NCI-H1930 (cell line): Measurements from ENCODE around the gene BLACAT1.
"Not testable (repeated sequence)": the region's sequence is repeated elsewhere in the genome, so short reads cannot be mapped to it uniquely, and the experiment has no call there.

ENCODE experiments used
- DNase-seq, 2 experiments: peaks; one replicate each; lab custom pipeline; 2025; lab: John Stamatoyannopoulos, UW

The BLACAT1 gene

DNA sequence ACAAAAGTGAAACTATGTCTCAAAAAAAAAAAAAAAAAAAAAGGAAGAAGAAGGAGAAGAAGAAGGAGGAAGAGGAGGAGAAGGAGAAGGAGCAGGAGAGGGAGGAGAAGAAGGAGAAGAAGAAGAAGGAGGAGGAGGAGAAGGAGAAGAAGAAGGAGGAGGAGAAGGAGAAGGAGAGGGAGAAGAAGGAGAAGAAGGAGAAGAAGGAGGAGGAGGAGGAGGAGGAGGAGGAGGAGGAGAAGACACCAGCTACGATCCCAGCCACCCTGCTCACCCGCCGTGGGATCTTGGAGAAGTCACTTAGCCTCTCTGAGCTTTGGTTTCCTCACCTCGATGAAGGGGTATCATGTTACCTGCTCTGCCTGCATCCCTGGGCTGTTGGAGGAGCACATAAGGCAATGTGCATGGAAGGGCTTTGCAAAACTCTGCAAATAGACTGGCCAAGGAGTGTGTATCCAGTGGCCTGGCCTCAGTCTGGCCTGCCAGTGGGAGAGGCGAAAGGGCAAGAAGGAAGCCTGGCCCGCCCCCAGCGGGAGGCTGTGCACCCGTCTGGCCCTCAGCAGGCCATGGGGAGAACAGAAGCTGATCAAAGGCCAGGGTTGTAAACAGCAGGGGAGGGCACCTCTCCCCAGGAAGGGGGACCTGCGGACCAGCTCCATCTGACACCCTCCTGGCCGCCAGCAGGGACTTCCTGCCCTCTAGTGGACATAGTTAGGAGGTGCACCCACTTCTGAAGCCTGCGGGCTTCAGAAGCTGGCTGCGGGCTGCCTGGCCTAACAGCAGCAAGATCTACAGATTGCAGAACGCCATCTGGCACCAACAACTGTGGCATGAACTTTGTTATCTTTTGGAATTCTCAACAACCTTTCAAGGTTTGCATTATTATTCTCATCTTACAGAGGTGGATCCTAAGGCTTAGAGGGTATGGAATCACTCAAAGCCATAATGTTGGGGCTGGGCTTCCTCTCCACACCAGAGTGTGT, 29.4 kb upstream of the BLACAT1 start:
- peak; percentile 41 to 72 for DNase-seq

DNA sequence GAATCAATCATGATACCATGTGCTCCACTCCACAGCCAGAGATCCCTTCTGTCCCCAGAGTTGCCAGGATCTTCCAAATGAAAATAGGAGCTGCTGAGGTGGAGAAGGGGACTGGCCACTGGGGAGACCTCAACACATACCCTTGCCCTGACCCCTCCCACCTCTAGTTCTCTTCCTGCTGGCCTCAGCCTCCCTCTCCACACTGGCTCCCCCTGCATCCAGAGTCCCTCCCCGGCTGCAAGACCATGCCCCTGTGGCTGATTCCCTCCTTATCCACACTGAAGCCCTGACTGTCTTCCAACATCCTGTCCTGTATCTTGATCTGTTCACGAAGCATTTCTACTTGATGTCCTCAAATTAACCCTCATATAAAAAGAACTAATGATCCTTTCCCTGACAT, 27.5 kb upstream of the BLACAT1 start:
- DNase-seq, result no peak

DNA sequence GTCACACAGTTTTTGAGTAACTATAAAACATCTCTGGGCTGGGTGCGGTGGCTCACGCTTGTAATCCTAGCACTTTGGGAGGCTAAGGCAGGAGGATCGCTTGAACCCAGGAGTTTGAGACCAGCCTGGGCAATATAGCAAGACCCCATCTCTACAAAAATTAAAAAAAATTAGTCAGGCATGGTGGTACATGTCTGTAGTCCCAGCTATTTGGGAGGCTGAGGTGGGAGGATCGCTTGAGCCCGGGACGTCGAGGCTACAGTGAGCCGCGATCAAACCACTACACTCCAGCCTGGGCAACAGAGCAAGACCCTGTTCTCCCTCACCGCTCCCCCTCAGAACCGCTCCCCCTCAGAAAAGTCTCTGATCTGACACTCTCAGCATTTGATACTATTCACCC, 26.7 kb upstream of the BLACAT1 start:
- not testable (repeated sequence) for DNase-seq

DNA sequence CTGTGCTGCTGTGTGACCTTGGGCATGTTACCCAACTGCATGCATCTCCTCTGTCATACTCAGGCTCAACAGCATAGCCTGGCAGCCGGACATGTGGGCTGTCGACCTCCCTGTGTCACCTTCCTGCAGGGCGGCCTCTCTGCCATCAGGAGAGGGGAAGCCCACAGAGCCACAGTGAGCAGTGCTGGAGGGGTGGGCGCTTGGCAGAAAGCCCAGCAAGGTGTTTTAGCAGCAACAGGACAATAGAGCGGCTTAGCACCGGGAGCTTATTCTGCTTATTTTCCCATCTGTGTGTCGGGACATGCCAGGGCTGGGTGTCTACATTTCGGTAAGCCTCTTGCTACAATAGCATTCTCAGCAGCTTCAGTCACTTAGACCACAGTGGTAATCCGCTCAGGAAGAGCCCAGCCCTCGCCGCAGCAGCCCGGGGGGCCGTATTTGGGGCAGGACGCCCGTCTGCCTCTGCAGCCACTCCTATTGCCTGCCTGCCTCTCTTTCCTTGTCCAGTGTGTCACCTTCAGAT, 25.8 kb upstream of the BLACAT1 start:
- DNase-seq, result no peak

DNA sequence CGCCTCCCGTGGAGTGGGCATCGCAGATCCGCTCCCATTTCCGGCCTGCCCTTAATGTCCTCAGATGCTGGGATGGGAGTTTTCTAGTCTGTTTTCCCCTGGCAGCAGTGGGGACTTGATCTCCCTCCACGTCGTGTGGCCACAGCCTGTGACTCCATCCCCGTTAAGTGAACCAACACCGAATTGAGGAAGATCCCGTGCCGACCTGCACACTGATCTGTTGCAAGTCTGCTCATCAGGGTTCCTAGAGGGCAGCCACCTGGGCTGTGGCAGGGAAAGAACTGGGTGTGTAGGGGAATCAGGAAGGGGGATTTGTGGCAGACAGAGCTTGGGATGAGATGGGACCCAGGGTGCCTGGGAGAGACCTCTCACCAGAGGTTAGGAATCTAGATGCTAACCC, 25.4 kb upstream of the BLACAT1 start:
- DNase-seq, result no peak

DNA sequence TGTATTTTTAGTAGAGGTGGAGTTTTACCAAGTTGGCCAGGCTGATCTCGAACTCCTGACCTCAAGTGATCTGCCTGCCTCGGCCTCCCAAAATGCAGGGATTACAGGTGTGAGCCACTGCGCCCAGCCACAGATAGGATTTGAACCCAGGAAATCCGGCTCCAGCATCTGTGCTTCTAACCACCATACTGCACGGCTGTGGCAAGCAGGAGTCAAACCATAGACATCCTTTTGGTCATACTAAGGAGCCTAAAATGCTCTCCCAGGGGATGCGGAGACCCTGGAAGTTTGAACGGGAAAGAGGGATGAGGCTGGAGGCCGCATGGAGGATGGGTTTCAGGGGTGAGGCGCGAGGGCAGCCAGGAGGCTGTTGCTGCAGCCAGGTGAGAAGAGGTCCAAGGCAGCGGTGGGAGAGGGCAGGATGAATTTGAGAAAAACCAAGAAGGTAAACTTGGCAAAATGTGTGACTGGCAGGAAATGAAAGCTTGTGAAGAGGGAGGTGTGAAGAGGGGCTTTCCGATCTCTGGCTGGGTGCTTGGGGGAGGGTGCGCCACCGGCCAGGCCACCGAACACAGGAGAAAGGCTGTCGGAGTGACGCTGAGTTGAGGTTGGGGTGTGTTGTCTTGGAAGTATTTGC, 24.6 kb upstream of the BLACAT1 start:
- DNase-seq, result no peak

DNA sequence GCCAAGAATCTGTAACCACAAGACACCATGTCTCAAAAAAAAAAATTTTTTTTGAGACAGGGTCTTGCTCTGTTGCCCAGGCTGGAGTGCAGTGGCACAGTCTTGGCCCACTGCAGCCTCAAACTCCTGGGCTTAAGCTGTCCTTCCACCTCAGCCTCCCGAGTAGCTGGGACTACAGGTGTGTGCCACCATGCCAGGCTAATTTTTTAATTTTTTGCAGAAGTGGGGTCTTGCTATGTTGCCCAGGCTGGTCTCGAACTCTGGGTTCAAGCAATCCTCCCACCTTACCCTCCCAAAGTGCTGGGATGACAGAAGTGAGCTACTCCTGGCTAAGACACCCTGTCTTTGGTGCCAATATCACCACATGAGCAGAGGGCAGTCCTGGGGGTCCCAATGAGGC, 23.1 kb upstream of the BLACAT1 start:
- not testable (repeated sequence) for DNase-seq

DNA sequence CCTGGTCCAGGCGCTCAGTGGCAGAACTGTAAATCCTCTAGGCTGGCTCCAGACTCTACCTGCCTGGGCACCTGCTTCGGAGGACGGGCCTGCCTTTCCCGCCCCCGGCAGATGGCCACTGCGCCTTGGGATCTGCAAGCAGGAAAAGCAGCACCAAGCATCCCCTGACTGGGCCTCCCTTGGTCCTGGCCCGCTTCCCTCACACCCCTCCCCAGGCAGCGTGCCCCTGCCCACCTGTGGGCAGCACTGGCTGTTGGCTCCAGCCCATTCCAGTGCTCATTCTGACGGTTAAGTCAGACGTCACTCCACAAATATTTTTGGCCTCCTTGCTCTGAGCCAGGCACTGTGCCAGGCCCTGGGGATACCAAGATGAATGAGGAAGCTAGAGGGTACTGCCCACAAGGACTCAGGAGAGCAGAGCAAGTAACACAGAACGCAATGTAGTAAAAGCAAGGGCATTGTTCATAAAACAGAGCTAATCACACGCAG, 22.0 kb upstream of the BLACAT1 start:
- DNase-seq, result no peak

DNA sequence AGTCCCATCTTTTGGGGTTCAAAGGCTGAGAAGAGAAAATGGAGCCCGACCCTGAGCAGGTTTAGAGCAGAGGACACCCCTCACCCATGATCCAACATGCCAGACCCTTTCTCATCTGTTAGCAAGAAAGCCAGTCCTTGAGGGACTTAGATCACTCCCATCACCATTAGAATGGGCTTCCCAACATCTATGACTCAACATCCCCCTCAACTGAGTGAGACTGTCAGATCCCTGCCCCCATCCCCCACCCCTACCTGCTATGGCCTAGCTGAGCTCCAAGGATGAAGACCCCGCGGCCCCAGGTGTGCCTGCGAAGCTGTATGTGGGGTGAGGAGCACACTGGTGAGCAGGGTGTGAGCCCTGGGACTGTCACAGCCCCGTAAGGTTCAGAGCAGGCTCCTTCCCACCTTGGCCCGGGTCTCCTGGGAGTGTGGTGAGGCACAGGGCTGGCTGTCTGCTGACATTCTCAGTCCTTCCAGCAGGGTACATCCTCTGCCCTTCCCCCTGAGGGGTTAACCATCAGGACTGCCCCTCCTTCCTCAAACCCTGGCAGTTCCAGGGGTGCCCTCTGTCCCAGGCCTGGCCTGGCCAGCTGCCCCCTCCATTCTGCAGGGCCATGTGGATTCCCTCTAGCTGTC, 21.4 kb upstream of the BLACAT1 start:
- DNase-seq, result no peak

DNA sequence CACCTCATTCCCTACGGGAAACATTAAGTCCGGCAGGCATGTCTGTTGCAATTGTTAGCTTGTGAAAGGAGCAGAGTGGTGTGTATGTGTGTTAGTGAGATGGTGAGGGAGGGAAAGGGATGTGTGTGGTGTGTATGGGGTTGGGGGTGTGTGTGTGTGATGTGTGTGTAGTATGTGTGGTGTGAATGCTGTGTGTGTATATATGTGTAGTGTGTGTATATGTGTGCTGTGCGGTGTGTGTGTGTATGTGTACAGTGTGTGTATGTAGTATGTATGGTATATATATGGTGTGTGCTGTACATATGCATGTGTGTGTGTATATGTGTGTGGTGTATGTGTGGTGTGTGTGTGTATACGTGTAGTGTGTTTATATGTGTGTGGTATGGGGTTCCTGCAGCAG, 20.8 kb upstream of the BLACAT1 start:
- DNase-seq, result no peak

DNA sequence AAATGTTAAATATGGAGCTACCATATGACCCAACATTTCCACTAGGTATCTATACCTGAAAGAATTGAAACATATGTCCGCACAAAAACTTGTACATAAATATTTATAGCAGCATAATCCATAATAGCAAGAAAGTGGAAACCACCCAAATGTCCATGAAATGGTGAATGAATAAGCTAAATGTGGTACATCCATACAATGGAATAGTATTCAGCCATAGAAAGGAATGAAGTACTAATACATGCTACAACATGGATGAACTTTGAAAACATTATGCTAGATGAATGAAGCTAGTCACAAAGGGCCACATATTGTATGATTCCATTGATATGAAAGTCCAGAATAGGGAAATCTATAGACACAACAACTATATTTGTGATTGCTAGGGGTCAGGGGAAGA, 20.0 kb upstream of the BLACAT1 start:
- DNase-seq, result no peak

DNA sequence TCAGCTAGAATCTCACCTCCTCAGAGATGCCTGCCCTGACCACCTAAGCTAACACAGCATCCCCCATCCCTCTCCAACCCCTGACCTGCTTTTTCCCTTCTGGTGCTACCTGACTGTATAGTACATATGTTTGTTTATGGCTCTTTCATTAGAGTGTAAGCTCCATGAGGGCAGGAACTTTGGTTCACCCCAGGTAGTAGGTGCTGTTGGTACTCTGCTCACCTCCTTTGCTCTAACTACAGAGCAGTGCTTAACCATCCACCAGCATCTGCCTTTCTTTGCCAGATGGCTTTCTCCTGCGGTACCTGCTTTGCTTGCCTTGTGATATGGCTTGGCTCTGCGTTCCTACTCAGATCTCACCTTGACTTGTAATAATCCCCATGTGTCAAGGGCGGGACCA, 18.7 kb upstream of the BLACAT1 start:
- no peak for DNase-seq

DNA sequence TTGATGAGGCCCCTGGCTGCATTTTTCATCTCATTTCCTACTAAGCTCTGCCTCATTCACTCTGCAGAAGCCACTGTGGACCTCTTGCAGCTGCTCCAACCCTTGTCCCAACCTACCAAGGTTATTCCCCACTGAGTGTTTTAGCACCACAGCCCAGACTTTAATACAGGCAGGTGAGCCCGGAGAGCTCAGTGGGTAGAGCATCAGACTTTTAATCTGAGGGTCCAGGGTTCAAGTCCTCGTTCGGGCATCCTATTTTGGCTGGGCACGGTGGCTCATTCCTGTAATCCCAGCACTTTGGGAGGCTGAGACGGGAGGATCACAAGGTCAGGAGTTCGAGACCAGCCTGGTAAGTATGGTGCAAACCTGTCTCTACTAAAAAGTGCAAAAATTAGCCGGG, 18.1 kb upstream of the BLACAT1 start:
- DNase-seq, result no peak

DNA sequence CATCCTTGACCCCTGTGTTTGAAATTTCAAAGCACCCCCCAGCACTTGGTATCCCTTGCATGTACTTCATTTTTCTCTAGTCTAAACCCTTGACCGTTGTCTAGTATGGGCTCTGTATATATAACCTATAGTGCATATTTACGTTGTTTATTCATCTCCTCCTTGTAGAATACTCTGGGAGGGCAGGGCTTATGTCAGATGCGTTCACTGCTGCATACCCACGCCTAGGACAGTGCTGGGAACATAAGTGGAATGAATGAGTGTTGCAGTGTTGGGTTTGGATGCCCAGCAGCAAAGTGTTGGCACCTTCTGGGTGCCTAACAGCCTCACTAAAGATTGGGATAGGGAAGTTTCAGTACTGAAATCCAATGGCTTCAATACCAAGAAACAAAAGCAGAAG, 17.6 kb upstream of the BLACAT1 start:
- no peak for DNase-seq

DNA sequence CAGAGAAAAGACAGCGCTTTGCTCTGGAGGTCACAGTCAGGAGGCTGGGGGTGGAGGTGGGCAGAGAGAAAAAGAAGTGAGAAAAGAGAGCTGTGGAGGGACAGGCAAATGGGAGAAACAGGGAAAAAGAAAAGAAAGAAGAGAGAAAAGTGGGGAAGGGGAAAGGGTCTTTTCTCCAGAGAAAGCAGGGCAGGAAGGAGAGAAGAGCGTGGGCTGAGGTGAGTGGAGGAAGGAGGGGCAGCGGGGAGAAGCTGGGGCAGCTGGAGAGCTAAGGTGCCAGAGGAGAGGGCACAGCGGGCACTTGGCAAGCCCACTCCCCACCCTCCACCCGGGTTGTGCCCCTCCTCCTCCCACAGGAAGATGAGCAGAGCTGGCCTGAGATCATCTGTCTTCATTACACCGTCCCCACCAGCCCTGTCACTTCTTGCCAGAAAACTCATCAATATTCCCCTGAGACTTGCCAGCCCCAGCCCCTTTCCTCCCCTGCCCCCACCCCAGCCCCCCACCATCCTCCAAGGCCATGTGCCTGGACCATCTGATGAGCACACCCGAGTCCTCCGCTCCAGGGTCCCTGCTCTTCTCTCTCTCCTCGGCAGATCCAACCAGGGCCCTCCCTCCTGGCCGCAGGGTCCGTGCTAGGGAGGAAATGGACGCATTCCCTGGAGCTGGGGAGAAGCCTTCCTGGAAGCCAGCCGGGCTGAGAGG, 17.0 kb upstream of the BLACAT1 start:
- DNase-seq, result no peak

DNA sequence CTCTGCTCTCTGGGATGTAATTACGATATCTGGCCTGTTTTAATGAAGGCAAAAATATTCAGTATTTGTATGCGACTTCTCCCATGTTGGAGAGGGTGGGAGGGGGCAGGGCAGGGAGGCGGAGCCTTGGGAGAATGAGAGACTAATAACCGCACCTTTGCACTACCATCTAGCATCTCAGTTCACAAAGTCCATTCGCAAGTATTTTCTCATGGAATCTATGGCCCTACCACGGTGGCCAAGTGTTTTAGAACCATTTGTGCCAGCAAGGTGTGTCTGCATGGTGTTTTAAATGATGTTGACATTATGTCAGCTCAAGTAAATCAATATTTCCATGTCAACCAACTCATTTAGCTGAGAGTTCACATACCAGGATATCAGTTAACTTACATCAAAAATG, 14.3 kb upstream of the BLACAT1 start:
- no peak for DNase-seq

DNA sequence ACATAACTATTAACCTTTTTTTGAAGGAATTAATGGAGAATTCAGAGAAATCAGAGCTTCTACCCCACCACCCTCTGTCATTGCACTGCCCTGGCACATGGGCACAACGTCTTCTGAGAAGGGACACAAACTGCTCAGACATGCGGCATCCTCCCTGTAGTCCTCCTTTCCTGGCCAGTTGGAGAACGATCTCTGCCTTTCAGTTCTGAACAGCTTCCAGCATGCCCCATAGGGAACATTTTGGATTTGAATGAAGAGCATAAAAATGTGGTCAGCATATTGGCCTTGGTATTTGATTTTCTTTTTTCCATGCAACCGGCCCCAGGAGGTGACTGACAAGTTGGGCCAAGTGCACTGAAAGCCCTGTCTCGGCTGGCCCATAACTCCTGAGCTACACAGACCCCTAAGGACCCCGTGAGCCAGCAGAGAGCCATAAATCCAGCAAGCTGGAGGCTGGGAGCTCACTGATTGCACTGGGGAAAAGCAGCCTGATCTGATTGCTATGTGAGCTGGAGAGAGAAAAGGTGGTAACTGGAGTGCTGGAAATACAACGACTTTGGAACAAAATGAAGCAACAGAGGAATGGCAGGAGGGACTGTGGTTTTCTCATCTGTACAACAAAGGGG, 10.9 kb upstream of the BLACAT1 start:
- DNase-seq, result no peak

DNA sequence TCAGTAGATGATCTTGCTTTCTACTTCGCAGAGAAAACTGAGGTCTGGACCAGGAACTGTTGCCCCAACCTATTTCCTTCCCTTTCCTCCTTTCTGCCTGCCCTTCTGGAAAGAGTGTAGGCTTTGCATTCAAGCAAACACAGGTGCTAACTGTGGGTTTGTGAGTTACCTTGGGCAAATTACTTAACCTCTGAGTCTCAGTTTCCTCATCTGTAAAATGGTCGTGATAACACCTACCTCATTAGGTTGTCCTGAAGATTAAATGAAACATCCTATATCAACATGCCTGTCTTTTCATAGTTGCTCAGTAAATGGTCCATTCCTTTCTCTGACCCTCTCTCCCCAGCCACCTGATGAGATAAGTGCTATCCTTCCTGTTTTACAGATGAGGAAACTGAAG, 9.5 kb upstream of the BLACAT1 start:
- no peak for DNase-seq

DNA sequence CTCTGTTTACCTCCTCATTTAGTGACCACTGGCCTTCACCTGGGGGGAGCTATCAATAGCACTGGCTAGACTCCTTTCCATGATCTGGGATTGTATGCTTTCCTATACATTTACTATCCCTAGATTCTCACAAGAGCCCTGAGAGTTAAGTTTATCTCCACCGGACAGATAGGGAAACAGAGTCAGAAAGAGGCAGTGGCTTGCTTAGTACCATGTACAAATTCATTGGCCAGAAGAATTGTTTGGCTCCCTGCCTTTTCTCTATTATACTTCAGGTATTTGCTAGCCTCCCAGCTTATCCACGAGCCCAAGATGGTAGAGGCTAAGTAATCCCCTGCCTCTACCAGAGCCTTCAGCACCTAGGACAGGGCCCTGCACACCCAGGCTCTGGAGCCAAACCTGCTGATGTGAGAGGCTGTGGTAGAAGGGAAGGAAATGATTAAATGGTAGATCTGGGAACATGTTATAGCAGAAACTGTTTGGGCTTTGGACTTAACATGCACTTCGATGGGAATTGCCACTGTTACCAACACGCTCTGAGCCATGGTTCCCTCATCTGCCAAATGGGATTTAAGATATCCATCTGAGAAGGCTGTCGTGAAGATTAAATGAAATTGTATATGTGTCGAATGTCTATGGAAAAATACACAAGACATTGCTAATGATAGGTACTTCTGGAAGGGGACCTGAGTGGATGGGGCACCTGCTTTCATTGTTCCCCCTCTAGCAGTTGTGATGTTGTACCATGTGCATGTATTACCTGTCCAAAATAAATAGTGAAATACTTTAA, 3.1 kb upstream of the BLACAT1 start:
- DNase-seq, result no peak

DNA sequence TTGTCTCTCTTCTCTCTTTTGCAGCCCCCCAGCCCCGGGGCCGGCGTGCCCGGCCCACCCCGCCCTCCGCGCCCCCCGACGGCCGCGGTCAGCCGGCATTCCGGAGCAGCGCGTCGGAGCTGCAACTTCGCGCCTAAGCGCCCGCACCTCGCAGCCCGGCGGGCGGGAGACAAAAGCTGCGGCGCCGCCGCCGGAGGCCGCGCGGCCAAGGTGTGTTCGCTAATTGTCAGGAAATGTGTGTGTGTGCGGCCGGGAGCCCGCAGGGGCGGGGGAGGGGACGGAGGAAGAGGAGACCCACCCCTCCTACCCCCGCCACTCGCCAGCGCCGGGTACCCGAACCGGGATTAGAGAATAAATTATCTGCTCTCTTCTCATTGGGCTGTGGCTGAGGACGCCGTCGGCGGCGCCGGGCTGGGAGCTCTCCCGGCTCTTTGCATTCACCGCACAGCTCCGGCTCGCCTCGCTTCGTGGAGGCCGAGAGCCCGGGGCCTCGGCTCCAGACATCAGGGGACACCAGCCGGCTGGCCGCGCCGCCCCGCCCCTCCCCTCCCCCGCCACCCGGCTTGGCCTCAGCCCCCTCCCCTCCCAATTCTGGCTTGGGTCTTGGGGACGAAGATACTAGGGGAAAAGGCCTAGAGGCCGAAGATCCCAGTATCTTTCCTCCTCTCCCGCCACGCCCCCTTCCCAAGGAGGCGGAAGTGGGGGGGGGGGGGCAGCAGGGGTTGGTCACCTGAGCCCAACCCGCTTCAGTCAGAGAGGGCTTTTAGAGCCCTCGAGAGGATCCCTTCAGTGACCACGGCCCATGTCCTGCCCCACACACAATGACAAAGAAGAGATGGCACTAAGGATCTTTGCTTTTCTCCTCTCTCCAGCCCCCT, 1.3 kb upstream of the BLACAT1 start:
- peak; percentile 39 to 45 for DNase-seq
